ENCODE data around the gene PAPSS1. TPM values are rescaled to one million over a fixed set of nuclear protein-coding genes. Genes with fewer than 3 reads are reported as not detected.

Gene PAPSS1
- total RNA-seq, 1 donor from 2014 or later, result 60.3 TPM

DNA sequence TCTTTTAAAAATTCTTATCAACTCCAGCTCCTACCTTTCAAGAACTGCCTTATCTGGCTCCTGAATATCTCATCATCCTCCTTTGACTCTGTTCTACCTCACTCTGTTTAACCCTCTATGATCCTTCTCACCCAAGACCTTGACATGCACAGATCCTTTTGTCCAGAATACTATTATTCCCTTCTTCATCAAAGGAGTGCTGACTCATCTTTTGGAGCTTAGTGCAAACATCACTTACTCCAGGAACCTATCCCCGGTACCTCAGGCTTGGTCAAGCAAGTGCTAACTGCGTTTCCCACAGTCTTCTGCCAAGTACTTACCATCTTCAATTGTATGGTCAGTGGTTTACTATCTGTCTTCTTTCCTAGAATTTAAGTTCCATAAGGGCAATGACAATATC, 96.0 kb downstream of the PAPSS1 start:
- Histone ChIP-seq H3K27me3 (ENCODE audit: control insufficient read depth, insufficient read depth, low read length) (no peaks in the 10 kb centered on the region), H3K36me3 (ENCODE audit: control insufficient read depth, insufficient read depth, low read length) (no peaks in the 10 kb centered on the region), H3K4me3 (ENCODE audit: low read depth, low read length) (no peak overlapping the region)
- TF ChIP-seq CTCF (IDR thresholded peaks at IDR 0.05; ENCODE audit: insufficient read depth, low read length, poor library complexity, severe bottlenecking), result no peak
- no peak for DNase-seq (ENCODE audit: low read depth)

DNA sequence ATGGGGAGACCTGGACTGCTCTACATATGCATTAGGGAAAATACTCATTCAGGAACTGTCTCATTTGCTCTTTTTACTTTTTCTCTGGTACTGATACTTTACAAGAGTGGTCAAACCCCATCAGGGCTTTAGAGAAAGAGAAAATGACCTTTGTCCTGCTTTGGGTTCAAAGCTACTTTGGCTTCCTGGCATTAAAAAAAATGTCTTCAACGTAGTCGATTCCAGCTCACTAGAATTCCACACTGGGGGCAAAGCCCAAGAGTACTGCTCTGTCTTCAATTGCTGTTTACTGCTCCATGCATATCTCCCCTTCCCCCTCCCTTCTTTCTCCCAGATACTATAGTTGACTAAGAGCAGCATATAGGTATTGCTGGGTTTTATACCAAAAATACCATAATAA, 98.0 kb downstream of the PAPSS1 start:
- TF ChIP-seq CTCF (IDR thresholded peaks at IDR 0.05; ENCODE audit: insufficient read depth, low read length, poor library complexity, severe bottlenecking), result no peak
- H3K27me3 ChIP-seq (ENCODE audit: control insufficient read depth, insufficient read depth, low read length), result no peaks in the 10 kb centered on the region
- no peak for DNase-seq (ENCODE audit: low read depth)
- no peaks in the 10 kb centered on the region for H3K36me3 ChIP-seq (ENCODE audit: control insufficient read depth, insufficient read depth, low read length)
- H3K4me3 ChIP-seq (ENCODE audit: low read depth, low read length), result no peak overlapping the region

GRCh38 chr4:107619731-107620130, 100.3 kb downstream of the PAPSS1 start:
- Histone ChIP-seq H3K27me3 (ENCODE audit: control insufficient read depth, insufficient read depth, low read length) (no peaks in the 10 kb centered on the region), H3K36me3 (ENCODE audit: control insufficient read depth, insufficient read depth, low read length) (no peaks in the 10 kb centered on the region), H3K4me3 (ENCODE audit: low read depth, low read length) (no peak overlapping the region)
- DNase-seq (ENCODE audit: low read depth), result no peak
- no peak for TF ChIP-seq CTCF (IDR thresholded peaks at IDR 0.05; ENCODE audit: insufficient read depth, low read length, poor library complexity, severe bottlenecking)

DNA sequence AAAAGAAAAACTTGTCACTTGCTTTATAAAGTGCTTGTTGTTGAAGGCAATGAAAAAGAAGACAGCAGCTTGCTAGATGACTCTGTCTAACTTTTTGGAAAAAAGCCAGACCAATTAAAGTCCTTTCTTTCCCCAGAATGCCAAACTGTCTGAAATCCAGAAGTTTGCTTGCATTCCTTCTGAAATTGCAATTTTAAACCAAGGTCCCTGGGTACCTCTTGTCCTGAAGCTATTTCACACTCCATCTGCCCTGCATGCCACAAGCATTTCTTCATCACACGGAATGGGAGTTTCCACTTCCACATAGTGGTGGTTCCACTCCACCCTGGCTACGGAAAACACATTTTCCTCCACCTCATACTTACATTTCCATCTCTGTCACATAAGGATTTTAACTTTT, 101.0 kb downstream of the PAPSS1 start:
- no peak for TF ChIP-seq CTCF (IDR thresholded peaks at IDR 0.05; ENCODE audit: insufficient read depth, low read length, poor library complexity, severe bottlenecking)
- no peaks in the 10 kb centered on the region for H3K36me3 ChIP-seq (ENCODE audit: control insufficient read depth, insufficient read depth, low read length)
- H3K27me3 ChIP-seq (ENCODE audit: control insufficient read depth, insufficient read depth, low read length), result no peaks in the 10 kb centered on the region
- DNase-seq (ENCODE audit: low read depth), result peak; percentile 32
- no peak overlapping the region for H3K4me3 ChIP-seq (ENCODE audit: low read depth, low read length)

DNA sequence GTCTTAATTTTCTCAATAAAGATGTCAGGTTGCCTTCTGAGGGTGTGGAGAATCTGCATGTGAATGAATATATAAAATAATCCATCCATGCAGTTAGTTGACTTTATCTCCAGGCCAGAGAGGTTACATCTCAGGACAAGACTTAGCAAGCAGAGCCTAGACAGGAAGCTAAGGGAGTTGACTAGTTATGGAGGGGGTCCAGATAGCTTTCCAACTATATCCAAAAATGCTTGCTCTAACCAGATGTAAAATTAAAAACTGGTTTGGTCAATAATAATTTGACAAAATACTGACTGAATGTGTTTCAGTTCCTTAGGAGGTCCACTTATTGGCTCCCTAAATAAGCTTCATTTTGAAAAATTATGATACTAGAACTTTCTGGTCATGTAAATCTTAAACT, 101.4 kb downstream of the PAPSS1 start:
- H3K36me3 ChIP-seq (ENCODE audit: control insufficient read depth, insufficient read depth, low read length), result no peaks in the 10 kb centered on the region
- no peak overlapping the region for H3K4me3 ChIP-seq (ENCODE audit: low read depth, low read length)
- H3K27me3 ChIP-seq (ENCODE audit: control insufficient read depth, insufficient read depth, low read length), result no peaks in the 10 kb centered on the region
- DNase-seq (ENCODE audit: low read depth), result no peak
- TF ChIP-seq CTCF (IDR thresholded peaks at IDR 0.05; ENCODE audit: insufficient read depth, low read length, poor library complexity, severe bottlenecking), result no peak

DNA sequence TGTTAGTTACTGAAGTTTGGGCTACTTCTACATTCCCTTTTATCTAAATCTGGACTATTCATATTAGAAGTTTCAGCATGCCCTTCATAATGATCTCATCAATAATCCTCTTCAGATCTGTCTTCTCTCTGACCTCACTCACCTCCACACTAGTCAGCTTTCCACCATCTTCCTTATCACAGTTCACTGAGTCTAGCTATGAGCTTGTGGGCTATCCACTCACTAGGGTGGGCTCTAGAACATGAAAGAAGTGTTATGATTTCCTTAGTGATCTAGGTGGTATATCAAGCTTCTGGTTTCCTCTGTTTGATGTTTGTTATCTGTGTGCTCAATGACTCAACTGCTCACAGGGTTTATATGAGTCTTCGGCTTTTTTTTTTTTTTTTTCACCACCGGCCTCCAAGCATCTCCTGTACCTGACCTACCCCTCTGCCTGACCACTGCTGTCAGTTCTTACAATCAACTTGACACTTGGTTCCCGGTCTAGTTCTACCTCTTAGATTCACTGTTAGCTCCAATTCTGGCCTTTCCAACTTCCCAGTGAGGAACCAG, 103.1 kb downstream of the PAPSS1 start:
- no peak for DNase-seq (ENCODE audit: low read depth)
- no peaks in the 10 kb centered on the region for H3K27me3 ChIP-seq (ENCODE audit: control insufficient read depth, insufficient read depth, low read length)
- H3K36me3 ChIP-seq (ENCODE audit: control insufficient read depth, insufficient read depth, low read length), result no peaks in the 10 kb centered on the region
- TF ChIP-seq CTCF (IDR thresholded peaks at IDR 0.05; ENCODE audit: insufficient read depth, low read length, poor library complexity, severe bottlenecking), result no peak
- no peak overlapping the region for H3K4me3 ChIP-seq (ENCODE audit: low read depth, low read length)
